ENCODE data around the gene DHRS4.
"Not testable (repeated sequence)": the region's sequence is repeated elsewhere in the genome, so short reads cannot be mapped to it uniquely, and the experiment has no call there.

The DHRS4 gene

DNA sequence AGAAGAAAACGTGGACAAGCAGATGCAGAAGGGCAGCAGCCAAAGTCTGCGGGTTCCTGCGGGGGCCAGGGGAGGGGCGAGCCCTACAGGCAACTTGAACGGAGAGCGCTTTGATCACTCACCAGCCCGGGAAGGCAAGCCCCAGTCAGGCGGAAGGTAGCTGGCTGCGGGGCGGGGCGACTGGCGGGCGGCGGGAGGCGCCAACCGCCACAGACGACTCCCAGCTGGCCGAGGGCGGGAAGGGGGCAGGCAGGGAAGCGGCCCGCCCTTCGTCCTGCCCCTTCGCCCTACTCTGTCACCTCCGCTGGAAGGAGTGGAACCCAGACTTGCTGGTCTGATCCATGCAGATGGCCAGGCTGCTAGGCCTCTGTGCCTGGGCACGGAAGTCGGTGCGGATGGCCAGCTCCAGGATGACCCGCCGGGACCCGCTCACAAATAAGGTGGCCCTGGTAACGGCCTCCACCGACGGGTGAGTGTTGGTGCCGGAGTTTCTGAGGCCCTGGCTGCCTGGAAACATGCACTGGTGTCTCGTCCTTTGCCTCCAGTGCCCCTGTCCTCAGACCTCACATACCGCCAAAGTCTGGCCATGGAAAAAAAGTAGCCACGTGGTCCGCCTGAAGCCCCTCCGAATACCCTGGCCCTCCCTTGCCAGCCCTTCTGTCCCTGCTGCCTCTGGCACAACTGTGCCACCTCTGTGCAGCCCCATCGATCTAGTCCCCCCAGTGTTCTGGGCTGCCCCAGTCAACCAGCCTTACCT lies 35.2 kb downstream of the DHRS4 start, which contains the start of gene DHRS4L2:
Gene DHRS4L2 (plus strand): TSS at position 323 of the 757 bp plus-strand sequence. CDS start 19 bp downstream, at position 342.
- DNase-seq, result peak; percentile 93

DNA sequence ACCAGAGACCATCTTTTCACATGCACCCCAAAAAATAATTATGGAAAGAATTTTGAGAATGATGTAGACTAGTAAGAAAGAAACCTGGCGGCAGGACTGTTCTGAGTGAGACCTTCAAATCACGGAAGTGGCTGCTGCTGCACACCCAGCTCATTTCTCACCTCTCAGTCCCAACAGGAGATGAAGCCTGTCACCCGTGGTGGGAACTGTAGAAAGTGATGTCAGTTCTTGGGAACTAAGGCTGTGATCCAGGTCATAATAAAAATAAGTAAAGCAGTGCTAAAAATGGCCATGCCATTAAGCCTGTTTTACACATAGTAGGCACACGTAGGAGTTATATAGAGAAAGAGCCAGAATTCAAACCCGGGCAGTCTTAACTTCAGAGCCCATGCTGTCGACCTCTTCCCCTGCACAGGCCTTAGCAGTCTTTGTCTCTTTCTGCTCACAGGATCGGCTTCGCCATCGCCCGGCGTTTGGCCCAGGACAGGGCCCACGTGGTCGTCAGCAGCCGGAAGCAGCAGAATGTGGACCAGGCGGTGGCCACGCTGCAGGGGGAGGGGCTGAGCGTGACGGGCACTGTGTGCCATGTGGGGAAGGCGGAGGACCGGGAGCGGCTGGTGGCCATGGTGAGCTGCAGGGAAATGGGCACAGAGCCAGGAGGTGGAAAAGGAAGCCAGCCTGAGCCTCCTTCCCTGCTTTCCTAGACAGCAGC lies 36.3 kb downstream of the DHRS4 start:
- not testable (repeated sequence) for DNase-seq

DNA sequence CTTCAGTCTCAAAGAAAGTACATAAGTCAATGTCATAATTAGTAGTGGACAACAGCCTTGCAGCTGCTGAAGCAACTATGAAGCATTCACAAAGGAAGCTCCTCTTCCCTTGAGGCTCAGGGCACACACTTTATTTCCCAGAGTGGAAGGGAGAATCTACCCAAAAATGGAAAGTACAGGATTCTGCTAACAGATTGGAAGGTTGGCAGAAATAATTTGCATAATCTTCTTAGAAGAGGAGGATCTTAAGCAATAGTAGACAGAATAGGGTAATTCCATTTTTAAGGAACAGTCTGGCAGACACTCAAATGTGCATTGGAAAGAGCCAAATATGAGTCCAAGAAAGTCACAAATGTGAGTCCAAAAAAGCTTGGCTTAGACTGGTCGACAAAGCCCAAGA lies 37.4 kb downstream of the DHRS4 start:
- DNase-seq, result not testable (repeated sequence)

DNA sequence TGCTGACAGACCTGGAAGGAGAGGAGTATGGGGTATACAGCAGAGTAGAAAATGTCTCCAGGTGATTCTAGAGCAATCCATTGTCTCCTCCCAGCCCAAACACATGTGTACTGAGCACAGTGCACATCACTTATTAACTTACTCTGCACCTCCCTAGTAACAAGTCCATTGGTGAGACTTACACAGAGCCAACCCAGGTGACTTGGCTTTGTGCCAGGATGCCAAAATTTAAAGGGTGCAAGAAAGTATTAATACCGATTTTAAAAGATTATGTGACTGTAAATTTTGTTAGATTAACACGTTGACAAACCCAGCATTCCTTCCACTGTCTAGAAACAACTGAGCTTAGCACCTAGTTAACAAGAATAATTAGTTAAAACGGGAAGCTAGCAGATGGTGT lies 39.5 kb downstream of the DHRS4 start:
- not testable (repeated sequence) for DNase-seq

DNA sequence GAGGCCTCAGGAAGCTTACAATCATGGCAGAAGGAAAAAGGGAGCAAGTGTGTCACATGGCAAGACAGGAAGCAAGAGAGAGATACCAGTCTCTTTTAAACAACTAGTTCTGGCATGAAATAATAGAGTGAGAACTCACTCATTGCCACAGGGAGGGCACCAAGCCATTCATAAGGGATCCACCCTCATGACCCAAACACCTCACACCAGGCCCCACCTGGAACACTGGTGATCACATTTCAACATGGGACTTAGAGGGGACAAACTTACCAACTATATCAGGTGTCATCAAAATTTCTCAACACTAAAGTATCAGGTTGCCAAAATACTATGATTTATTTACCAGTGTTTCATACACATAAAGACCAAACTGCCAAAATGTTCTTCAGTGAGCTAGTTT lies 42.4 kb downstream of the DHRS4 start:
- DNase-seq, result not testable (repeated sequence)

DNA sequence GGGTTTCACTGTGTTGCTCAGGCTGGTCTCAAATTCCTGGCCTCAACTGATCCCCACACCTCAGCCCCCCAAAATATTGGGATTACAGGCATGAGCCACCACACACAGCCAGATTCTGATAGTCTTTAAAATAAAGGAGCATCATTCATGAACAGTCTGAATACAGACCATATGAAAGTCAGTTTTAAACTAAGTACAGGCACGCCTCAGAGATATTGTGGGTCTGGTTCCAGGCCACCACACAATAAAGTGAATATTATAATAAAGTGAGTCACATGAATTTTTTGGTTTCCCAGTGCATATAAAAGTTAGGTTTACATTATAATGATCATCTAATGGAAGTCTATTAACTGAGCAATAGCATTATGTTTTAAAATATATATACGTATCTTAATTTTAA lies 43.3 kb downstream of the DHRS4 start:
- DNase-seq, result not testable (repeated sequence)

DNA sequence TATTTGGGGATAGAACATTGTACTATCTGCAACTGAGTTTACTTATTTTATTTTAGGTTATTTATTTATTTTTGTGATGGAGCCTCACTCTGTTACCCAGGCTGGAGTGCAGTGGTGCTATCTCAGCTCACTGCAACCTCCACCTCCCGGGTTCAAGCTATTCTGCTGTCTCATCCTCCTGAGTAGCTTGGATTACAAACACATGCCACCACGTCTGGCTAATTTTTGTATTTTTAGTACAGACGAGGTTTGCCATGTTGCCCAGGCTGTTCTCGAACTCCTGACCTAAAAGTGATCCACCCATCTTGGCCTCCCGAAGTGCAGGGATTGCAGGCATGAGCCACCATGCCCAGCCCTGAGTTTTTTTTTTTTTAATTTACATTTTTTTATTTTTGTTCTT lies 46.1 kb downstream of the DHRS4 start:
- DNase-seq, result not testable (repeated sequence)

DNA sequence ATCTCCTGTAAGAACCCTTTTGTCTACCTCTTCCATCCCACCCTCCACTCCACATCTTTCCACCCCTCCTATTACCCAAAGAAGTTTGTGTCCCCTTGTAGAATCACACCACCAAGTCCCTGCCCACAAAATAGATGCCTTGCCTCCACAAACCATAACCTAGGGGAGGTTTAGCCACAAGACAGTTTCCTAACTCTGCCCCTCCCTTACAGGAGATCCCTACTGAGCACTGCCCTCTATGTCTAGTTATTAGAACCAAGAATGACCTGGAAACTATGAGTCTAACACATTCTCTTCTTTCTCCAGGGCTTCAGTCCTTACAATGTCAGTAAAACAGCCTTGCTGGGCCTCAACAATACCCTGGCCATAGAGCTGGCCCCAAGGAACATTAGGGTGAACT lies 47.5 kb downstream of the DHRS4 start:
- not testable (repeated sequence) for DNase-seq

DNA sequence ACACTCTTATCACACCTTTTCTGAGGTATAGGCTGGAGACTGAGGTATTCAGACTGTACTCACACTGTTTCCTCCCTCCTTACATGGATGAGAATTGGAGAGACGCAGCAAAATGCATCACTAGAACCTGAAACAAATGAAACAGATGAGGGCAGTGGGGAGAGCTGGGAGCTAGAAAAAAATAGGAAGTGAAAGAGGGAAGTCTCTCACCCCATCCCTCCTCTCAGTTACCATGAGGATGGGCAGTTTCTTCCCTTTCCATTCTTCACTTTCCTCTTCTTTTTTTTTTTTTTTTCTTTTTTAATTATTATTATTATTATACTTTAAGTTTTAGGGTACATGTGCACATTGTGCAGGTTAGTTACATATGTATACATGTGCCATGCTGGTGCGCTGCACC lies 48.1 kb downstream of the DHRS4 start:
- DNase-seq, result not testable (repeated sequence)

DNA sequence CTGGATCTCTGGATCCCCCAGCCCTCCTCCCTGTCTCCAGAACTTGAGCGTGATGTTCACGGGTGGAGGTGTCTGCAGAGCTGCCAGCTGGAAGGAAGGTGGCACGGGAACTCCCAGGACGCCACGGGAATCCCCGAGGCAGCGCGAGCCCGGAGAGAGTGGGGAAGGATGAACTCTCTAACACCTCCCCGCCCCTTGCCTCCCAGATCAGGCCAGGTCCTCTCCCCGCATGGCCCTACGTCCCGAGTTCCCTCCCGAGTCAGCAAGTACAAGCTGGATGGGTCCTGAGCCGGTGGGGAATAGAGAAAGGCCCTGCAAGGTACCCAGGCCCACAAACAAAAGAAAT lies 52.9 kb downstream of the DHRS4 start:
- DNase-seq, result not testable (repeated sequence)

DNA sequence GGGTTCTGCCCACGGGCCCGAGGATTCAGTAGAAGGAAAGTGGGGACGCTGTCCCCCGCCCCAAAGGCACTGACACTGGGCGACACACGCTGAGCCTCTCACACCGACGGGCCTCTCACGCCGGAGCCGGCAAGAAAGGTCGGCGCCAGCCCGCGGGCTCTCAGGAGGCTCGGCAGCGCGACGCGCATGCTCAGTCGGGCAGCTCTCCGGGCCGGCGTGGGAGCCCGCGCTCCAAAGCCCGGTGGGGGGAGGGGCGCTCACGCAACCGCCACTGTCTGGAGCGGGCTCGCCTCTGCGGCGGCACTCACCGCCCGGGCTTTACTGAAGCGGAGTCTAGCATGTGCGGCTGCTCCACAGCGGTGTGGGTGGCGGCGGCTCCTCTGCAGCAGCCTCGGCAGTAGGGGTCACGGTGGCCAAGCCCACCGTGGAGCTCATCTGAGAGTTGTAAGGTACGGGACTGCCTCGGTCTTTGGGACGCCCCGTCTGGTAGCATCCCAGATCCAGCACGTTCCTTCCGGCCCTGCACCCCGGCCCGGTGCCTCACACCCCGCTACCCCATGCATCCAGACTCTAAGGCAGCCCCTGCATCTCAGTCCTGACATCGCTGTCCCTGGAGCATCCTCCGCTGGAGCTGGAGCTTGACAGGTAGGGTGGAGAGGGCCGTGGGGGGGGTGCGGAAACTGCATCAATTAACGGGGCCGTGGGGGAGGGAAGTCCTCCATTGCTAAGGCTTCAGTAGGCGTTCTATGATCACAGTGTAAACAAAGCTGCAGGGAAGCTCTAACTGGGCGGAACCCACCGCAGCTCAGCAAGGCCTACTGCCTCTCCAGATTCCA lies 53.5 kb downstream of the DHRS4 start:
- peak; percentile 91 for DNase-seq

DNA sequence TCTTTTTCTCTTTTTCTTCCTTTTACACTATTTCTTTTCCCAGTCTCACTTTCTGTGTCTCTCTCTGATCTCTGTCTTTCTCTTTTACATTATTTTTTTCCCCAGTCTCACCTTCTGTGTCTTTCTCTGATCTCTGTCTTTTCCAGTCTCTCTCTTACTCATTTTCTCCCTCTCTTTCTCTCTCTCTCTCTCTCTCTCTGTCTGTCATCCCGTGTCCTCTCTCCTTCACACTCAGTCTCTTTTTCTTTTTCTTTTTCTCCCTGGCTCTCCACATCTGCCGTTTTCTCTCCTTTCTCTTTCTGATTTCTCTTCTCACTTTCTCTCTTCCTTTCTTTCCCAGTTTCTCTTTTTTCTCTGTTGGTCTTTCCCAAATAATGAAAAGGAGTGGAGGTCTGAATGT lies 57.5 kb downstream of the DHRS4 start:
- no peak for DNase-seq

DNA sequence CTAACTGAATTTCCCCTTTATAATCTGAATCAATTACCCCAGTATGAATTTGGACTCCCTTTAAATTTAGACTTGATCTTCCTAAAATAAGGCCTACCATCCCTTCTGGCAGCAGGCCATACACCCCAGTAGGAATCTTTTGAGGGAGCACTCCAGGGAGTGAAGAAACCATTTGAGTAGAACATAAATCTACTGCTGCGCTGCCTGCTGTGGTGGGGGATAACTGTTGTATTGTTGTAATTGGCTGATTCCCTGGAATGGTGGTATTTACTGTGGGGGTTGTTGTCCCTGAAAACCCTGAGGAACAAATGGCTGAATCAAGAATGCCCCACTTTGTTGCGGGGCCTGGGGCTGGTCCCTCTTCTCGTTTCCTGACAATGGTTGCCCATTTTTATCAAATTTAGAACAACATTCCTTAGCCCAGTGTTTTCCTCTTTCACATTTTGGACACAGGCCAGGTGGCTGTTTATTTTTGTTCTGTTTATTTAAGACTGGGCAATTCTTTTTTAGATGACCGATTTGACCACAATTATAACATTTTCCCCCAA lies 59.2 kb downstream of the DHRS4 start:
- DNase-seq, result not testable (repeated sequence)

DNA sequence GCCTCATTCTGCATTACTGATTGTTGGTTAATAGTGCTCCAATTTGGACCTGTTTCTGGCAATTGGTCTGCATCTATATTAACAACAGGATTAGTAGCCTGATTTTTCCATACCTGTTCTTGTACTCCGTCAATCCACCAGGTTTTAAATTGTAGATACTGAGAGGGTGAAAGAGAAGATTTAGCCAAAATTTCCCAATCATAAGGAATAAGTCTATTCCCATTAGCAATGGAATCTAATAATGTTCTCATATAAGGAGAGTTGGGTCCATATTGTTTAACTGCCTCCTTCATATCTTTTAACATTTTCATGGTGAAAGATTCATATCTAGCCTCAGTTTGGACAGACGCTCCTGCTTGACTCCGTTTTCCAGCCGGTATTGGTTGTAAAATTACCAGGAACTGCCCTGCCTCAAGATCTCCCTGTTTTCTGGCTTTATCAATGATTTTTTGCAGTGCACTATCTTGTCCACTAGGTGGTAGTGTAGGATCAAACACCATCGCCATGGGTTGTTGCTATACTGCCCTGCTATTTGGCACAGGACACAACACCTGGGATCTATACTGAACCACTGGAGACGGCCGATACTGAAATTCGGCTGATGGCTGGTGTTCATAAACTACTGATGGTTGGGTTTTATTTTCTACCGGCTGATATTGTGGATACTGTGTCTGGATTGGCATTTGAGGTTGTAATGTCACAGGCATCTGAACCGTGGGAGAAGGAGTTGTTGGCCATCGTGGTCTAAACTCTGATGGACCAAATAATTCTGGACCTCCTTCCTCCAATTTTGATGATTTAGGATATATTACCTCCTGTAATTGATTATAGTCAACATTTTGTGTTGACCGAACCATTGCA lies 60.3 kb downstream of the DHRS4 start:
- DNase-seq, result peak; percentile 73

DNA sequence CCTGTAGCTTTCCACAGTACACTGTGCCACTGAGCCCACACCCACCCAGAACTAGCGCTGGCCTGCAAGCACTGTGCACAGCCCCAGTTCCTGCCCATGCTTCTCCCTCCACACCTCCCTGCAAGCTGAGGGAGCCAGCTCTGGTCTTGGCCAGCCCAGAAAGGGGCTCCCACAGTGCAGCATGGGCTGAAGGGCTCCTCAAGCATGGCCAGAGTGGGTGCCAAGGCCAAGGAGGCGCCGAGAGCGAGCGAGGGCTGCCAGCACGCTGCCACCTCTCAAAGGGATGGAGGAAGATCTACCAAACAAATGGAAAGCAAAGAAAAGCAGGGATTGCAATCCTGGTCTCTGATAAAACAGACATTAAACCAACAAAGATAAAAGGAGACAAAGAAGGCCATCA lies 62.2 kb downstream of the DHRS4 start:
- not testable (repeated sequence) for DNase-seq
